GM18511 (cell line): ENCODE results near the gene OR8B2.
"Not testable (repeated sequence)": the region's sequence is repeated elsewhere in the genome, so short reads cannot be mapped to it uniquely, and the experiment has no call there.

Experiments
- ATAC-seq: cut with Tn5 transposase; IDR thresholded peaks from one replicate; pipeline ENCODE4 v1.9.1; 2021; ENCODE audit warnings: mild to moderate bottlenecking, moderate library complexity; ENCODE audit not compliant: unreplicated experiment

The OR8B2 gene, protein sequence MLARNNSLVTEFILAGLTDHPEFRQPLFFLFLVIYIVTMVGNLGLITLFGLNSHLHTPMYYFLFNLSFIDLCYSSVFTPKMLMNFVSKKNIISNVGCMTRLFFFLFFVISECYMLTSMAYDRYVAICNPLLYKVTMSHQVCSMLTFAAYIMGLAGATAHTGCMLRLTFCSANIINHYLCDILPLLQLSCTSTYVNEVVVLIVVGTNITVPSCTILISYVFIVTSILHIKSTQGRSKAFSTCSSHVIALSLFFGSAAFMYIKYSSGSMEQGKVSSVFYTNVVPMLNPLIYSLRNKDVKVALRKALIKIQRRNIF

DNA sequence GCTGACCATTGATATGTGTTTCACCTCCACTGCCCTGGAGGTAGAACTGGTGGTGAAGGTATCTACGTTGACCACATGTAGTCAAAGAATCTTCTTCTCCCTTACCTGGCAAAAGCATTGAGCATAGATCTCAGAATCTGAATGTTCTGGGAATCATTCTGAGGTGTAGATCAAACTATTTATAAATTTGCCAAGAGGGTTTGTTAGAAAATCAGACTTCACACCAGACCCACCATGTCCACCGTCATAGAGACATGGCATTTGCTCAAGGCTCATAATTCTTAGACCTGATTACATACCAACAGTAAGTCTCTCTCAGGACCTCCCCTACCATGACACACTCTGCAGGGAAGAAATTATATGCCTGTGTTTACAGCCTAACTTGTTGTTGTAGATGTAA is at the start of gene OR8B2:
Gene OR8B2, minus strand, starts transcription at position 101 of the 400 bp plus-strand sequence. CDS start 1,156 bp downstream, outside the sequence.
- ATAC-seq, result no peak

DNA sequence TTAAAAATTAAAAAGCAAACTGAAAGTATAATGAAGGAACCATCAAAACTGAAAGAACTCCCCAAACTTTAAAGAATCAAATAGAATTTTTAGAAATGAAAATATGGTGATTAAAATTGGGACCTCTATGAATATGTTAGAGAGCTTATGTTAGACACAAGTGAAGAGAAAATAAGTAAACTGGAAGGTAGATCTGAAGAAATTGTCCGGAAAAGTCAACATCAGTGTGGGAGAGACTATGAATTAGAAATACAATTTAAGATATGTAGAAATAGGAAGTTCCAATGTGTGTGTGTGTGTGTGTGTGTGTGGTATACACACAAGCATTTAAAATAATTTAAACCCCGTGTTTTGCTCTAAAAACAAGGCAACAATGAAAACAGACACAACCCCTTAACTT is 45.3 kb upstream of the OR8B2 start:
- no peak for ATAC-seq

DNA sequence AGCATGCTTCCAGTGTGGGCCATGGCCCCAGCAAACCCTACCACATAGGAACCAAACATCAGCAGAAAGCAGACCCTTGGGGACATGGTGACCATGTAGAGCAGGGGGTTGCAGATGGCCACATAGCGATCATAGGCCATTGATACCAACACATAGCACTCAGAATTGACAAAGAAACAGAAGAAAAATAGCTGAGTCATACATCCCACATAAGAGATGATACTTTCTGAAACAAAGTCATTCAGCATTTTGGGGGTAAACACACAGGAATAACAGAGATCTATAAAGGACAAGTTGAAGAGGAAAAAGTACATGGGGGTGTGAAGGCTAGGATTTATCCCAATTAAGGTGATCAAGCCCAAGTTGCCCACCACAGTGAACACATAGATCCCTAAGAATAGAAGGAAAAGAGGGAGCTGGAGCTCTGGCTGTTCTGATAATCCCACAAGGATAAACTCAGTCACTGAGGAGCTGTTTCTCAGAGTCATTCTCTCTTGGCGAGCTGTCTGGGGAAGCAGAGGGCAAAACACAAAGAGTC is 40.2 kb upstream of the OR8B2 start, which contains the start of gene OR8B4:
Gene OR8B4, minus strand, starts transcription at position 488 of the 538 bp plus-strand sequence. Its CDS starts 0 bp downstream, at position 488.
- no peak for ATAC-seq

DNA sequence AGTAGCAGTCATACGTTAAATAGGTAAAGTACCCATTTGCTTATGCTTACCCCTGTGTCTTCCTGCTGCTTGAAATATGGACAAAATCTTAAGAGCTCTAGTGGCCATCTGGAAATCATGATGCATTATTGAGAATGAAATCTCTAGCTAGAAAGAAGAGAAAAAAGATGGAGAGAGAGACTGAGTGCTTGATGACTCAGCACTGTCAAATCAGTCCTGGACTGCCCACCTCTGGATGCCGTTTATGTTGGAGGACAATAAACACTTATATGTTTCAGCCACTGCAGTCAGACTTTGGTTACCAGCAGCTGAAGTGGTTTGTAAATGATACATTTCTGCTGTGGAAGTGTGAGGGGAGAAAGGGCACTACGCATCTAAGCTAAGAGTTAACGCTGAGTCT is 36.7 kb upstream of the OR8B2 start:
- no peak for ATAC-seq

DNA sequence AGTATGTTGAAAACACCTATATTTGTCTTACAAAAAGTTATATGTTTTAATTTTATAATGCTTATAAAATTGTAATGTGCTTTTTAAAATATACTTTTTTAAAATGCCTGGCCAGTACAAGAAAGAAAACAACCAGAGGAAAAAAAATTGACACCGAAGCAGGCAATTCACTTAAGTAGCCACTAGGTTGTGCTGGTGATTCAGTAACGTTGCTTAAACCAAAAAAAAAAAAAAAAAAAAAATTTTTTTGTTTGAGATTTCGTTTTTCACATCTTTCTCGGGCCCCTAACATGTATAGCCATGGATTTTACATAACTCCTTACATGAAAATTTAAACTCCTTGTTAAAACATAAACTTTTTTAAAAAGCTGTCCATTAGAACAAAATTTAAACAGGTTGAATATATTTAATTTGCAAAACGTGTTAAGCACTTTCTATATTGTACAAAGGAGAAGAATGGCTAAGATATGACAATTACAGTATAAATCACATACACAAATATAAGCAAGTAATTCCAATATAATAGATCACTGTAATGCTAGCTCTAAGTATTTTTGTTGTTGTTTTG is 31.1 kb upstream of the OR8B2 start:
- no peak for ATAC-seq

DNA sequence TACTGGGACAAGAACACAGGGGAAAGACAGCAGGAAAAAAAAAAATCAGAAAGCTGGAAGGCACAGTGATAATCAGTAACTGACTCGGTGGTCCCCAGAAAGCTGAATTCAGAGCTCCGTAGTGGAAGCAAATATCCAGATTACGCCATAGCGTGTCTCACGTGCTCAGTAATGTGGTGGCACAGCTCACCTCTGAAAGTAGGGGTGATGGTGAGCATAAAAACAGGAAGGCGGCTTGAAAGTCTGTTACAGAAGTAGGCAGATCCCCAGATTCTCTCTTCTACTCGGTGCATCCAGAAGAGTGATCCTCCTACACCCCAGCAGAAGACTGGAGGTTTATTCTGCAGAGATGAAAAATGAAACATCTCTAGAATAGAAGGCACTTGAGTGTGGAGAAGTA is 25.6 kb upstream of the OR8B2 start:
- no peak for ATAC-seq

DNA sequence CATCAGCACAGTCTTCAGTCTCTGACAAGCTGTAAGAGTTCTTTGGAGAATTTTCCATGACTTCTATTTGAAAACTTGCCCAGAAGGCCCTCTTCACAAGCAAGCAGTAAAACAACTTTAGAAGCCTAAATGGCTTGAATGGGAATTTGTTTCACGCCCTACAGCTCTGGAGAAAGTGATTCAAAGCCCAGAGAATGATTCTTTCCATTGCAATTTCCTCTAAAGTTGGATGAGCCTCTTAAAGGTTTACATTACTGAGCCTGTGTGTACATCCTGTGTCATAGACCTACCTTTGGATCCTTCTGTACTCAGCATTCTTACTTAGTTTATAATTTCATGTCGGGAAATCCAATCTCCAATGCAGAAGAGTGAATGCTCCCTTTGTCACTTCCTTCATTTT is 21.3 kb upstream of the OR8B2 start:
- no peak for ATAC-seq

GRCh38 chr11:124403186-124403585 is 18.9 kb upstream of the OR8B2 start:
- ATAC-seq, result not testable (repeated sequence)

GRCh38 chr11:124402326-124402922 is 18.1 kb upstream of the OR8B2 start:
- peak; percentile 94 for ATAC-seq

DNA sequence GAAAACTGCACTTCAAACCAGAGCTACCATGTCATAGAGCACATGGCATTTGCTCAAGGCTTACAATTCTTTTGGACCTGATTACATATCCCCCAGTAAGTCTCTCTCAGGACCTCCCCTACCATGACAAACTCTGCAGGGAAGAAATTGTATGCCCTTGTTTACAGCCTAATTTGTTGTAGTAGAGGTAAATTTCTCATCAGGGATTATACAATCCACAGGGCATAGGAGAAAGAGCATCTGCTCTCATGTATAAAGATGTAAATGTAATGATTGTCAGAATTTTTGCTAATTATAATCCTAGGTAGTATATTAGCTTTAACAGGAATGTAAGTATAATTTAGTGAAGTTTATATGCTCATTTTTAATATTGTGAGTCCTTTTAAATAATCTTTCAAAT is 14.6 kb upstream of the OR8B2 start, which contains the start of gene OR8B3:
Gene OR8B3, minus strand, starts transcription at position 101 of the 400 bp plus-strand sequence. CDS start 1,673 bp downstream, outside the sequence.
- ATAC-seq, result no peak

DNA sequence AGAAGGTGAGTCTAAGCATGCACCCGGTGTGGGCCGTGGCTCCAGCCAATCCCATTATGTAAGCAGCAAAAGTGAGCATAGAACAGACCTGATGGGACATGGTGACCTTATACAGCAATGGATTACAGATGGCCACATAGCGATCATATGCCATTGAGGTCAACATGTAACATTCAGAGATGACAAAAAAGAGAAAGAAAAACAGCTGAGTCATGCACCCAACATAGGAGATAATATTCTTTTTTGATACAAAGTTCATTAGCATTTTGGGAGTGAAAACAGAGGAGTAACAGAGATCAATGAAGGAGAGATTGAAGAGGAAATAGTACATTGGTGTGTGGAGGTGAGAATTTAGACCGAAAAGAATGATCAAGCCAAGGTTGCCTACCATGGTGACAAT is 12.5 kb upstream of the OR8B2 start:
- not testable (repeated sequence) for ATAC-seq

- no peak for ATAC-seq
Observed at GRCh38 chr11:124394408-124394807, 10.1 kb upstream of the OR8B2 start.

DNA sequence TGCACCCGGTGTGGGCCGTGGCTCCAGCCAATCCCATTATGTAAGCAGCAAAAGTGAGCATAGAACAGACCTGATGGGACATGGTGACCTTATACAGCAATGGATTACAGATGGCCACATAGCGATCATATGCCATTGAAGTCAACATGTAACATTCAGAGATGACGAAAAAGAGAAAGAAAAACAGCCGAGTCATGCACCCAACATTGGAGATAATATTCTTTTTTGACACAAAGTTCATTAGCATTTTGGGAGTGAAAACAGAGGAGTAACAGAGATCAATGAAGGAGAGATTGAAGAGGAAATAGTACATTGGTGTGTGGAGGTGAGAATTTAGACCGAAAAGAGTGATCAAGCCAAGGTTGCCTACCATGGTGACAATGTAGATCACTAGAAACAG is 1.4 kb downstream of the OR8B2 start:
- not testable (repeated sequence) for ATAC-seq

GRCh38 chr11:124380585-124380984 is 3.7 kb downstream of the OR8B2 start:
- ATAC-seq, result no peak

GRCh38 chr11:124376280-124376679 is 8.0 kb downstream of the OR8B2 start:
- ATAC-seq, result no peak

- no peak for ATAC-seq
Observed at GRCh38 chr11:124359566-124359965, 24.7 kb downstream of the OR8B2 start.

- ATAC-seq, result no peak
Observed at GRCh38 chr11:124346311-124346955, 37.9 kb downstream of the OR8B2 start.

DNA sequence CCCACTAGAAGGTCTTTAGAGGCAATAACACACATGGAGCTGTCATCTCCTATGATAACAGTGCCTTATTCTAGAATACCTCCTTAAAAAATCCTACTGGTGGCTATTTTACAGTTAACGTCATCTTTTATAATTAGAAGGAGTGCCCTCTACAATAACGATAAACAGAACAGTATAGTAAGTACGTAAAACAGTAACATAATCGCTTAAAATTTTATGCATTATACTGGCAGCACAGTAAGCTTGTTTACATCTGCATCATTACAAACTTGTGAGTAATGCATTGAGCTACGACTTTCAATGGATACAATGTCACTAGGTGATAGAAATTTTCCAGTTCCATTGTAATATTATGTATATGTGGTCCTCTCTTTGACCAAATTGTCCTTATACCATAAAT is 40.0 kb downstream of the OR8B2 start:
- ATAC-seq, result no peak

DNA sequence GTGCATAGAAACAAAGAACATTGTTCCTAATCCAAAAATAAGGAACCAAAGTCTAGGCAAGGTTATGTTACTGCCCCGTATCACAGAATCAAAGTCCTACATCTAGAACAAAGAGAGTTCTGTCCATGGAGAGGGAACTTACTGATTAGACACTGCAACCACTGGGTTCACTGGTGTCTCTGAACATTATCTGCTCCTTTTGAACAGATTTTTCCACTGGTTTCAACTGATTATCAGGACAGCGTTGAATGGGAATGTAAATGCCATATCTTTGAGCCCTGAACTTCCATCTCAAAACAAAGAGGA is 44.2 kb downstream of the OR8B2 start:
- ATAC-seq, result no peak

GRCh38 chr11:124339396-124340141 is 44.7 kb downstream of the OR8B2 start:
- ATAC-seq, result no peak
